Fibroblast of pulmonary artery (primary cell): ENCODE results near the gene ACIN1.

Source experiments
- DNase-seq: peaks from one replicate; pipeline ENCODE4 v3.0.0-alpha.2; 2010; ENCODE audit warnings: low read depth
- H3K4me3 ChIP-seq: replicated peaks from 2 replicates; pipeline ENCODE4 v1.5.1; 2011; ENCODE audit warnings: low read depth, mild to moderate bottlenecking, control low read depth, low read length, moderate library complexity
- CTCF ChIP-seq: IDR thresholded peaks from 2 replicates; pipeline ENCODE4 v1.5.1; 2011; ENCODE audit warnings: mild to moderate bottlenecking, control low read depth, low read length, inconsistent platforms; ENCODE audit errors: missing control alignments

ACIN1 gene

GRCh38 chr14:23123419-23123818, 28.5 kb upstream of the ACIN1 start:
- DNase-seq = no peak
- TF ChIP-seq CTCF = no peak
- no peak overlapping the region for H3K4me3 ChIP-seq

- no peak for TF ChIP-seq CTCF
- no peak overlapping the region for H3K4me3 ChIP-seq
- DNase-seq = no peak
Measured at GRCh38 chr14:23122086-23122485, 27.1 kb upstream of the ACIN1 start.

- TF ChIP-seq CTCF = no peak
- DNase-seq = peak; percentile 87
- no peak overlapping the region for H3K4me3 ChIP-seq
Measured at GRCh38 chr14:23121361-23121771, 26.4 kb upstream of the ACIN1 start.

DNA sequence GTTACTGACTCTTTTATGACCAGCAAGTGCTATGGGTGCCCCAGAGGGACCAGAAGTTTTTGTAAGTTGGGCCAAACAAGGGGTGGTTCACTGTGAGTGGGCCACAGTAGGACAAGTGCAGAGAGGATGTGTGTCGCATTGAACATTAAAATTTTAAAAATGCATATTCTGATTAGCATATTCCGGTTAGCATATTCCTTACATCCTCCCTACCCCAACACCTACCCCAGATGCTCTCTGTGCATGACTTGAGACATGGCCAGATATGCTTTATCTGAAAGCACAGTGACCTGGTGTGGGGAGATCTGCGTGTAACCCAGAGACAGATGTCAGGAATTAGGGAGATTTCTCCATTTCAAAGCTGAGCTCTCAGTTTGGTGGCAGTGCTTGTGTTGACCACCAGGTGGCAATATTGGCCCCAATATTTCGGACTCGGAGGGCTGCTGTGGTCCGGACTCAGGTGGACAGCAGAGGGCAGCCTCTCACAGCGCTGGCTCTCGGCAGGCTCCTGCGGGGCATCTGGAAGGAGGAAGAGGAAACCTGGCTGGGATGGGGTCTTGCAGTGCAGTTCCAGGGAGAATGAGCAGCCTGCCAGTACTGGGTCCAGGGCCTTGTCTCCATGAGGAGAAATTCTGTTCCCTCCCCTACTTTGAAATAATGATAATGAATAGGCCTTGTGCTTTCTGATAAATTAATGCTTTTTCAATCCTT, 25.8 kb upstream of the ACIN1 start:
- no peak overlapping the region for H3K4me3 ChIP-seq
- peak; percentile 91 for DNase-seq

GRCh38 chr14:23119363-23120327, 24.7 kb upstream of the ACIN1 start:
- no peak for TF ChIP-seq CTCF
- DNase-seq = no peak
- H3K4me3 ChIP-seq = no peak overlapping the region

More for the DNA sequence above, 25.8 kb upstream of the ACIN1 start:
- TF ChIP-seq CTCF = no peak

GRCh38 chr14:23118506-23119362, 23.8 kb upstream of the ACIN1 start, which contains the start of gene CEBPE:
CEBPE (minus strand) TSS chr14:23119255; CDS start chr14:23119091, 164 bp downstream.
- H3K4me3 ChIP-seq = no peak within 1 kb of the TSS
- DNase-seq = no peak
- TF ChIP-seq CTCF = no peak
